Measurements from ENCODE around the gene HOGA1. TPM values are rescaled to one million over a fixed set of nuclear protein-coding genes. Genes with fewer than 3 reads are reported as not detected.
"Not testable (repeated sequence)": the region's sequence is repeated elsewhere in the genome, so short reads cannot be mapped to it uniquely, and the experiment has no call there.

The HOGA1 gene
- total RNA-seq, 1 experiment from 2014 or later = 0.08 TPM

DNA sequence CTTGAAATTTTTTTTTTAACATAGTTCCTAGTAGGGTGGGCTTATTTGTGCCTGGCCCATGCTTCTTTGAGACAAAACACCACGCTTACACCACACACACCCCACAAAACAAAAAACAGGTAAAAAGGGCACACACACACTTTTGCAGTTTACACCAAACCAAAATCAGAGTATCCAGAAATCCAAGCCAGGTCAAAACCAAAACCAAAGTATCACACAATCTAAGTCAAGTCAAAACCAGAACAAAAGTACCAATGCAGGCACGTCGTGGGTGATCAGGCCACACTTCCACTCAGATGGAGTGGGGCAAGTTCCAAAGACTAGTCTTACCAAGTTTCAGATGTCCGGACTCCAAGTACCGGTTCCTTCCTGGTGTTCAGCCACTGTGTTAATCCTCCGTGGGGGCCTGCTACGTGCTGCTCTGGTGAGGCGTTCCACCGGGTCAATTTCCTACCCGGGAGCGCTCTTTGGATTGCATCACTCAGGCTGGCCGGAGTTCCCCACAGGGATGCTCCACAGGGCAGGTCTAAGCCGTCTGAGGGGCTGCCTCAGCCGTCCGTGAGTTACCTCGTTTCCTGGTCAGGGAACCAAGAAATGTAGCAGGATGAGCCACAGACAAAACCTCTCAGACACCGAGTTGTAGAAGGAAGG lies 23.3 kb upstream of the HOGA1 start:
- H3K27me3 ChIP-seq (ENCODE audit: control insufficient read depth, insufficient read depth, low read length); DNase-seq (ENCODE audit: low read depth, low spot score); POLR2A ChIA-PET; H3K4me3 ChIP-seq (ENCODE audit: low read depth in 2 of 2, low read length in 2 of 2); in situ Hi-C loops (cut with HindIII; ENCODE audit: low pct_unique_long_range_greater_than_20kb, low sequenced_read_pairs); H3K27ac ChIP-seq (ENCODE audit: low read length); ATAC-seq; CTCF ChIA-PET; intact Hi-C loops (cut with micrococcal nuclease; ENCODE audit: unreplicated experiment); BruUV-seq (replicated peaks); H3K36me3 ChIP-seq (ENCODE audit: control insufficient read depth, insufficient read depth, low read length); H3K9me3 ChIP-seq (ENCODE audit: control insufficient read depth, insufficient read depth, low read depth, low read length); H3K4me1 ChIP-seq (ENCODE audit: control insufficient read depth, insufficient read depth, low read length): not testable (repeated sequence)

DNA sequence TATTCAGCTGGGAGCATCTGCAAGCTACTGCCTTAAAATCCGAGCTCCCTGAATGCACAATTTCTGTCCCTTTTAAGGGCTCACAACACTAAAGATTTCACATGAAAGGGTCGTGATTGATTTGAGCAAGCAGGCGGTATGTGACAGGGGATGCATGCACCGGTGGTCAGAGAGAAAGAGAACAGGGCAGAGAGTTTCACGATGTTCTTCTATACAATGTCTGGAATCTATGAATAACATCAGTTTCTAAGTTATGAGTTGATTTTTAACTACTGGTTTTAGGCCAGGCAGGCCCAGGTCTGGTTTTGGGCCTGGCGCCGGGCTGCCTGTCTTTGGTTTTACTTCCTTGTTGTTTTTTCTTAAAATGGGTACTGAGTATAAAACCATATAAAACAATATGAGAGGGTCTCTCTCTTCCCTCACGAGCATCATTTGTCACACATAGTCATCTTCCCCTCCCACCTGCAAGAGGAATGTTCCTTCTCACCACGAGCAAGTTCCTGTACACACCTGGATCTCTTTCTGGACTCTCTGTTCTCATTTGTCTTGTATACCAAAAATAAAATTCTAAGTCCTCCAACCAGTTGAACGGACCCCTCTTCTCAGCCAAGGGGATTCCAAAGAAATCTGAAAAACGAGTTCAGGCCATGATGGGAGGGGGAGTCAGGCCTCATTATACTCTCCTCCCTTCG lies 22.7 kb upstream of the HOGA1 start:
- CTCF ChIA-PET; H3K27me3 ChIP-seq (ENCODE audit: control insufficient read depth, insufficient read depth, low read length); H3K4me1 ChIP-seq (ENCODE audit: control insufficient read depth, insufficient read depth, low read length); BruUV-seq (replicated peaks); H3K27ac ChIP-seq (ENCODE audit: low read length); H3K36me3 ChIP-seq (ENCODE audit: control insufficient read depth, insufficient read depth, low read length); intact Hi-C loops (cut with micrococcal nuclease; ENCODE audit: unreplicated experiment); POLR2A ChIA-PET; H3K4me3 ChIP-seq (ENCODE audit: low read depth in 2 of 2, low read length in 2 of 2); DNase-seq (ENCODE audit: low read depth, low spot score); ATAC-seq; in situ Hi-C loops (cut with HindIII; ENCODE audit: low pct_unique_long_range_greater_than_20kb, low sequenced_read_pairs); H3K9me3 ChIP-seq (ENCODE audit: control insufficient read depth, insufficient read depth, low read depth, low read length): not testable (repeated sequence)

DNA sequence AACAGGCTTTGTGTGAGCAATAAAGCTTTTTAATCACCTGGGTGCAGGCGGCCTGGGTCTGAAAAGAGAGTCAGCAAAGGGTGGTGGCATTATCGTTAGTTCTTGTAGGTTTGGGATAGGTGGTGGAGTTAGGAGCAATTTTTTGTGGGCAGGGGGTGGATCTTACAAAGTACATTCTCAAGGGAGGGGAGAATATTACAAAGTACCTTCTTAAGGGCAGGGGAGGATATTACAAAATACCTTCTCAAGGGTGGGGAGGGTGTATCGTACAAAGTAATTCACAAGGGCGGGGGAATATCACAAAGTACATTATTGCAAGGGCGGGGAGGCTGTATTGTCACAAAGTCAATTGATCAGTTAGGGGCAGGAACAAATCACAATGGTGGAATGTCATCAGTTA lies 21.9 kb upstream of the HOGA1 start:
- H3K27me3 ChIP-seq (ENCODE audit: control insufficient read depth, insufficient read depth, low read length); H3K9me3 ChIP-seq (ENCODE audit: control insufficient read depth, insufficient read depth, low read depth, low read length); POLR2A ChIA-PET; H3K27ac ChIP-seq (ENCODE audit: low read length); H3K4me3 ChIP-seq (ENCODE audit: low read depth in 2 of 2, low read length in 2 of 2); intact Hi-C loops (cut with micrococcal nuclease; ENCODE audit: unreplicated experiment); ATAC-seq; H3K36me3 ChIP-seq (ENCODE audit: control insufficient read depth, insufficient read depth, low read length); DNase-seq (ENCODE audit: low read depth, low spot score); in situ Hi-C loops (cut with HindIII; ENCODE audit: low pct_unique_long_range_greater_than_20kb, low sequenced_read_pairs); CTCF ChIA-PET; H3K4me1 ChIP-seq (ENCODE audit: control insufficient read depth, insufficient read depth, low read length); BruUV-seq (replicated peaks): not testable (repeated sequence)

DNA sequence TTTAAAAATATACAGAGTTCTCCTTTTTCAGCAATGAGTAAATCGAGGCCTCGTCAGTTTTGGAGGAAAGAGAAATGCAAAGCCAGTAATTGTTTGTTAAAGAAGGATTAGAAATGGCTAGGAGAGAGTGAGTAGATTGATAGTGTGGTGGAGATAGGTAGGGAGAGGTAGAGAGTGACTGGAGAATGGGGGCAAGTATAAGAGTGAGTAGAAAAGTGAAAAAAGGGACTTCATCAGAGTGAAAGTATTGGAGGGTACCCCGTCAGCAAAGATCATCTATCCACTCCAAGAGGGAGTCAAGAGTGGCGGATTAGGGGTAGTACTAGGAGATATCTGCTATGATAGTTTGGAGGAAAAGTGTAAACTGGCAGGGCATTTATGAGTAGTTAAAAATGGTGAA lies 20.9 kb upstream of the HOGA1 start:
- Histone ChIP-seq H3K36me3 (ENCODE audit: control insufficient read depth, insufficient read depth, low read length) (no peaks in the 10 kb centered on the region; the same call in 1 of the 2 replicates), H3K4me1 (ENCODE audit: control insufficient read depth, insufficient read depth, low read length) (0 out of 2 replicates have a peak, but pooled peaks cover 6% of the 10 kb centered on the region), H3K4me3 (ENCODE audit: low read depth in 2 of 2, low read length in 2 of 2) (no peak overlapping the region), H3K27me3 (ENCODE audit: control insufficient read depth, insufficient read depth, low read length) (no peaks in the 10 kb centered on the region), H3K27ac (ENCODE audit: low read length) (no peak overlapping the region), H3K9me3 (ENCODE audit: control insufficient read depth, insufficient read depth, low read depth, low read length) (no peaks in the 10 kb centered on the region)
- in situ Hi-C loops (cut with HindIII; ENCODE audit: low pct_unique_long_range_greater_than_20kb, low sequenced_read_pairs) (no loop called here), intact Hi-C loops (cut with micrococcal nuclease; ENCODE audit: unreplicated experiment) (no loop called here)
- no peak for TF ChIP-seq TCF7L2 (IDR thresholded peaks at IDR 0.05; ENCODE audit: low read depth, low read length)
- TF ChIP-seq, protein P1, sequence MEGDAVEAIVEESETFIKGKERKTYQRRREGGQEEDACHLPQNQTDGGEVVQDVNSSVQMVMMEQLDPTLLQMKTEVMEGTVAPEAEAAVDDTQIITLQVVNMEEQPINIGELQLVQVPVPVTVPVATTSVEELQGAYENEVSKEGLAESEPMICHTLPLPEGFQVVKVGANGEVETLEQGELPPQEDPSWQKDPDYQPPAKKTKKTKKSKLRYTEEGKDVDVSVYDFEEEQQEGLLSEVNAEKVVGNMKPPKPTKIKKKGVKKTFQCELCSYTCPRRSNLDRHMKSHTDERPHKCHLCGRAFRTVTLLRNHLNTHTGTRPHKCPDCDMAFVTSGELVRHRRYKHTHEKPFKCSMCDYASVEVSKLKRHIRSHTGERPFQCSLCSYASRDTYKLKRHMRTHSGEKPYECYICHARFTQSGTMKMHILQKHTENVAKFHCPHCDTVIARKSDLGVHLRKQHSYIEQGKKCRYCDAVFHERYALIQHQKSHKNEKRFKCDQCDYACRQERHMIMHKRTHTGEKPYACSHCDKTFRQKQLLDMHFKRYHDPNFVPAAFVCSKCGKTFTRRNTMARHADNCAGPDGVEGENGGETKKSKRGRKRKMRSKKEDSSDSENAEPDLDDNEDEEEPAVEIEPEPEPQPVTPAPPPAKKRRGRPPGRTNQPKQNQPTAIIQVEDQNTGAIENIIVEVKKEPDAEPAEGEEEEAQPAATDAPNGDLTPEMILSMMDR (IDR thresholded peaks at IDR 0.05) = no peak
- TF ChIP-seq SIN3A (IDR thresholded peaks at IDR 0.05; ENCODE audit: borderline replicate concordance, insufficient read depth, low read depth, low read length) = no peak
- TF ChIP-seq, protein P2, sequence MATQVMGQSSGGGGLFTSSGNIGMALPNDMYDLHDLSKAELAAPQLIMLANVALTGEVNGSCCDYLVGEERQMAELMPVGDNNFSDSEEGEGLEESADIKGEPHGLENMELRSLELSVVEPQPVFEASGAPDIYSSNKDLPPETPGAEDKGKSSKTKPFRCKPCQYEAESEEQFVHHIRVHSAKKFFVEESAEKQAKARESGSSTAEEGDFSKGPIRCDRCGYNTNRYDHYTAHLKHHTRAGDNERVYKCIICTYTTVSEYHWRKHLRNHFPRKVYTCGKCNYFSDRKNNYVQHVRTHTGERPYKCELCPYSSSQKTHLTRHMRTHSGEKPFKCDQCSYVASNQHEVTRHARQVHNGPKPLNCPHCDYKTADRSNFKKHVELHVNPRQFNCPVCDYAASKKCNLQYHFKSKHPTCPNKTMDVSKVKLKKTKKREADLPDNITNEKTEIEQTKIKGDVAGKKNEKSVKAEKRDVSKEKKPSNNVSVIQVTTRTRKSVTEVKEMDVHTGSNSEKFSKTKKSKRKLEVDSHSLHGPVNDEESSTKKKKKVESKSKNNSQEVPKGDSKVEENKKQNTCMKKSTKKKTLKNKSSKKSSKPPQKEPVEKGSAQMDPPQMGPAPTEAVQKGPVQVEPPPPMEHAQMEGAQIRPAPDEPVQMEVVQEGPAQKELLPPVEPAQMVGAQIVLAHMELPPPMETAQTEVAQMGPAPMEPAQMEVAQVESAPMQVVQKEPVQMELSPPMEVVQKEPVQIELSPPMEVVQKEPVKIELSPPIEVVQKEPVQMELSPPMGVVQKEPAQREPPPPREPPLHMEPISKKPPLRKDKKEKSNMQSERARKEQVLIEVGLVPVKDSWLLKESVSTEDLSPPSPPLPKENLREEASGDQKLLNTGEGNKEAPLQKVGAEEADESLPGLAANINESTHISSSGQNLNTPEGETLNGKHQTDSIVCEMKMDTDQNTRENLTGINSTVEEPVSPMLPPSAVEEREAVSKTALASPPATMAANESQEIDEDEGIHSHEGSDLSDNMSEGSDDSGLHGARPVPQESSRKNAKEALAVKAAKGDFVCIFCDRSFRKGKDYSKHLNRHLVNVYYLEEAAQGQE (IDR thresholded peaks at IDR 0.05; ENCODE audit: insufficient read depth in 1 of 2, low read depth in 2 of 2, low read length in 1 of 2) = no peak
- TF ChIP-seq POLR2AphosphoS5 (IDR thresholded peaks at IDR 0.05; ENCODE audit: low read depth, low read length) = no peak
- BruUV-seq (replicated peaks) = no TSS peak
- CTCF ChIA-PET = no interaction called here
- DNase-seq (ENCODE audit: low read depth, low spot score) (no peak), ATAC-seq (no peak)
- POLR2A ChIA-PET = no interaction called here

Data from Panc1 (cell line).